Muscle layer of duodenum (tissue), 2 donors: ENCODE data around the gene PAQR5.

Experiments used
- H3K27ac ChIP-seq: one replicate; pipeline ENCODE4 v1.7.0; 2013; ENCODE audit warnings: mild to moderate bottlenecking, low read length
- H3K27me3 ChIP-seq: one replicate; pipeline ENCODE4 v1.7.0; 2013; ENCODE audit warnings: low read depth, mild to moderate bottlenecking, control low read depth, low read length
- H3K36me3 ChIP-seq, 2 donors: one replicate each; pipeline ENCODE4 v1.7.0; 2013; ENCODE audit warnings: low read length in 2 of 2, control low read depth in 1 of 2, mild to moderate bottlenecking in 1 of 2; ENCODE audit not compliant: insufficient read depth in 2 of 2, control insufficient read depth in 1 of 2
- H3K4me1 ChIP-seq, 2 donors: one replicate each; pipeline ENCODE4 v1.7.0; 2013; ENCODE audit warnings: low read length in 2 of 2, mild to moderate bottlenecking in 2 of 2, control low read depth in 1 of 2, moderate library complexity in 1 of 2; ENCODE audit not compliant: insufficient read depth in 2 of 2, control insufficient read depth in 1 of 2
- H3K4me3 ChIP-seq, 2 donors: one replicate each; pipeline ENCODE4 v1.7.0; 2013; ENCODE audit warnings: low read length in 2 of 2, low read depth in 1 of 2, mild to moderate bottlenecking in 1 of 2
- H3K9me3 ChIP-seq, 2 donors: one replicate each; pipeline ENCODE4 v1.7.0; 2013; ENCODE audit warnings: low read length in 2 of 2, control low read depth in 1 of 2, mild to moderate bottlenecking in 1 of 2; ENCODE audit not compliant: control insufficient read depth in 1 of 2
- donor health status: healthy.

Gene PAQR5

DNA sequence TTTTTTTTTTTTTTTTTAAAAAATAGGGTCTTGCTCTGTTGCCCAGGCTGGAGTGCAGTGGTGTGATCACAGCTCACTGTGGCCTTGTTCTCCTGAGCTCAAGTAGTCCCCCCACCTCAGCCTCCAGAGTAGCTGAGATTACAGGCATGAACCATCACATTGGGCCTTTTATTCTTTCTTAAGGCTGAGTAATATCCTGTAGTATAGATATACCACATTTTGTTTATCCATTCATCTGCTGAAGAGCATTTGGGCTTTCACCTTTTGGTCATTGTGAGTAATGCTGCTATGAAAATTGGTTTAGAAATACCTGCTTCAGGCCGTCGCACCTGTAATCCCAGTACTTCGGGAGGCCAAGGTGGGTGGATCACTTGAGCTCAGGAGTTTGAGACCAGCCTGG is 42.6 kb downstream of the PAQR5 start:
- Histone ChIP-seq H3K27me3 (no peaks in the 10 kb centered on the region), H3K9me3 (no peaks in the 10 kb centered on the region)

GRCh38 chr15:69342460-69343076 is 43.9 kb downstream of the PAQR5 start:
- Histone ChIP-seq H3K27me3 (no peaks in the 10 kb centered on the region), H3K4me3 (no peak overlapping the region), H3K9me3 (no peaks in the 10 kb centered on the region), H3K36me3 (no peaks in the 10 kb centered on the region), H3K27ac (no peak overlapping the region), H3K4me1 (no peaks in the 10 kb centered on the region)

More for the DNA sequence above, 42.6 kb downstream of the PAQR5 start:
- H3K4me1 ChIP-seq, result no peaks in the 10 kb centered on the region
- no peaks in the 10 kb centered on the region for H3K36me3 ChIP-seq
- no peak overlapping the region for H3K4me3 ChIP-seq
- no peak overlapping the region for H3K27ac ChIP-seq

GRCh38 chr15:69343133-69343532 is 44.4 kb downstream of the PAQR5 start:
- Histone ChIP-seq H3K27me3 (no peaks in the 10 kb centered on the region), H3K4me1 (no peaks in the 10 kb centered on the region), H3K36me3 (no peaks in the 10 kb centered on the region), H3K9me3 (no peaks in the 10 kb centered on the region), H3K27ac (no peak overlapping the region), H3K4me3 (no peak overlapping the region)

DNA sequence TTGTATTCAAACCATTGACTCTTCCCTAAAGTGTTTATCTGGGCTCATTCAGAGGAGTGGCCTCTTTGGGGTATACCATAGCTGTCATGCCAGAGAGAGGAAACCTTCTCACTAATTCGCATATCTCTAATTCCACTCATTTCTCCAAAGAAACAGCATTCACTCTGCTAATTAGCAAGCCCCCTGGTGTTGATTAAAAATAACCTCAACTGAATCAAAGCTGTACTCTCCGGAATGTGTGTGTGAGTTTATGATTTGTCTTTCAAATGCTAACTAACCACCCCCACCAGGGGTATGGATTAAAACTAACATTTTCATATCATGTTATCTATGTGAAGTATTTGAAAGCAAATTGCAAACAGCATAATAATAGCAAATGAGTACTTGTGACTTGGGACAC is 45.5 kb downstream of the PAQR5 start:
- no peaks in the 10 kb centered on the region for H3K27me3 ChIP-seq
- no peaks in the 10 kb centered on the region for H3K9me3 ChIP-seq
- no peaks in the 10 kb centered on the region for H3K4me1 ChIP-seq
- H3K27ac ChIP-seq, result no peak overlapping the region
- no peak overlapping the region for H3K4me3 ChIP-seq
- H3K36me3 ChIP-seq, result no peaks in the 10 kb centered on the region

DNA sequence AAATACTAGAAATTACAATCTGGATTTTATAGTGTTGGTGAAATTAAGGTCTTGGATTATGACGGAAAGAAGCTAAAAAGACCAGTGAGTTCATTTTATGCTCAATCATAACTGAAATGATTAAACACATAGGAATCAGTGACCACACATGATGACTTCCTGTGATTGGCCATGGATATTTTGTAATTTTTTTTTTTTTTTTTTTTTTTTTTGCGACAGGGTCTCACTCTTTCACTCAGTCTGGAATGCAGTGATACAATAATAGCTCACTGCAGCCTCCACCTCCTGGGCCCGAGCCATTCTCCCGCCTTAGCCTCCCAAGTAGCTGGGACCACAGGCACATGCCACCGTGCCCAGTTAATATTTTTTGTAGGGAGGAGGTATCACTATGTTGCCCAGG is 47.4 kb downstream of the PAQR5 start:
- Histone ChIP-seq H3K36me3 (no peaks in the 10 kb centered on the region), H3K9me3 (no peaks in the 10 kb centered on the region), H3K27me3 (no peaks in the 10 kb centered on the region), H3K4me3 (no peak overlapping the region), H3K4me1 (no peaks in the 10 kb centered on the region), H3K27ac (no peak overlapping the region)

DNA sequence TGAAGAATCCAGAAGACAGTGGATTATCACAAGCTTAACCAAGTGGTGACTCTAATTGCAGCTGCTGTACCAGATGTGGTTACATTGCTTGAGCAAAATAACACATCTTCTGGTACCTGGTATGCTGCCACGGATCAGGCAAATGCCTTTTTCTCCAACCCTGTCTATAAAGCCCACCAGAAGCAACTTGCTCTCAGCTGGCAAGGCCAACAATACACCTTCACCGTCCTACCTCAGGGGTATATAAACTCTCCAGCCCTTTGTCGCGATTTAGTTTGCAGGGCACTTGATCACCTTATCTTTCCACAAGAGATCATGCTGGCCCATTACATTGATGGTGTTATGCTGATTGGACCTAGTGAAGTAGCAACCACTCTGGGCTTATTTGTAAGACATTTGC is 52.6 kb downstream of the PAQR5 start:
- no peaks in the 10 kb centered on the region for H3K4me1 ChIP-seq
- H3K4me3 ChIP-seq, result no peak overlapping the region
- no peak overlapping the region for H3K27ac ChIP-seq
- no peaks in the 10 kb centered on the region for H3K36me3 ChIP-seq
- H3K27me3 ChIP-seq, result no peaks in the 10 kb centered on the region
- H3K9me3 ChIP-seq, result no peaks in the 10 kb centered on the region

- Histone ChIP-seq H3K4me1 (no peaks in the 10 kb centered on the region), H3K4me3 (no peak overlapping the region), H3K36me3 (no peaks in the 10 kb centered on the region), H3K27ac (no peak overlapping the region), H3K9me3 (no peaks in the 10 kb centered on the region), H3K27me3 (no peaks in the 10 kb centered on the region)
These were observed 53.2 kb downstream of the PAQR5 start for GRCh38 chr15:69351884-69352283.

GRCh38 chr15:69357773-69358771 is 59.4 kb downstream of the PAQR5 start:
- H3K27ac ChIP-seq, result no peak overlapping the region
- H3K4me3 ChIP-seq, result no peak overlapping the region
- H3K9me3 ChIP-seq, result no peaks in the 10 kb centered on the region
- H3K4me1 ChIP-seq, result no peaks in the 10 kb centered on the region
- H3K27me3 ChIP-seq, result no peaks in the 10 kb centered on the region
- no peaks in the 10 kb centered on the region for H3K36me3 ChIP-seq

DNA sequence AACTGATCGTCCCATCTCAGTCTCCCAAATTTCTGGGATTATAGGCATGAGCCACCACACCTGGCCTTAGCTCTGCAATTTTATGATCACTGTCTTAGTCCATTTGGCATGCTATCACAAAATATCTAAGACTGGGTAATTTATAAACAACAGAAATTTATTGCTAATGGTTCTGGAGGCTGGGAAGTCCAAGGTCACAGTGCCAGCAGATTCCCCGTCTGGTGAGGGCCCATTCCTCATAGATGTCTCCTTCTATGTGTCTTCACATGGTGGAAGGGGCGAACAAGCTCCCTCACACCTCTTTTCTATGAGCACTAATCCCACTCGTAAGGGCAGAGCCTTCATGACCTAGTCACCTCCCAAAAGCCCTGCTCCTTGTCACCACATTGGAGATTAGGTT is 60.1 kb downstream of the PAQR5 start:
- H3K27me3 ChIP-seq, result no peaks in the 10 kb centered on the region
- H3K36me3 ChIP-seq, result no peaks in the 10 kb centered on the region
- no peak overlapping the region for H3K27ac ChIP-seq

GRCh38 chr15:69359722-69360121 is 61.0 kb downstream of the PAQR5 start:
- Histone ChIP-seq H3K36me3 (no peaks in the 10 kb centered on the region), H3K27ac (no peak overlapping the region), H3K4me3 (no peak overlapping the region), H3K4me1 (no peaks in the 10 kb centered on the region), H3K9me3 (no peaks in the 10 kb centered on the region), H3K27me3 (no peaks in the 10 kb centered on the region)

More for the DNA sequence above, 60.1 kb downstream of the PAQR5 start:
- Histone ChIP-seq H3K4me1 (no peaks in the 10 kb centered on the region), H3K4me3 (no peak overlapping the region), H3K9me3 (no peaks in the 10 kb centered on the region)

- Histone ChIP-seq H3K4me1 (no peaks in the 10 kb centered on the region), H3K27ac (no peak overlapping the region), H3K4me3 (no peak overlapping the region)
These were observed 61.9 kb downstream of the PAQR5 start for GRCh38 chr15:69360642-69361041.

More at GRCh38 chr15:69360642-69361041, 61.9 kb downstream of the PAQR5 start:
- Histone ChIP-seq H3K27me3 (no peaks in the 10 kb centered on the region), H3K9me3 (no peaks in the 10 kb centered on the region), H3K36me3 (no peaks in the 10 kb centered on the region)
